ENCODE data around the gene MAPK13.

DNA sequence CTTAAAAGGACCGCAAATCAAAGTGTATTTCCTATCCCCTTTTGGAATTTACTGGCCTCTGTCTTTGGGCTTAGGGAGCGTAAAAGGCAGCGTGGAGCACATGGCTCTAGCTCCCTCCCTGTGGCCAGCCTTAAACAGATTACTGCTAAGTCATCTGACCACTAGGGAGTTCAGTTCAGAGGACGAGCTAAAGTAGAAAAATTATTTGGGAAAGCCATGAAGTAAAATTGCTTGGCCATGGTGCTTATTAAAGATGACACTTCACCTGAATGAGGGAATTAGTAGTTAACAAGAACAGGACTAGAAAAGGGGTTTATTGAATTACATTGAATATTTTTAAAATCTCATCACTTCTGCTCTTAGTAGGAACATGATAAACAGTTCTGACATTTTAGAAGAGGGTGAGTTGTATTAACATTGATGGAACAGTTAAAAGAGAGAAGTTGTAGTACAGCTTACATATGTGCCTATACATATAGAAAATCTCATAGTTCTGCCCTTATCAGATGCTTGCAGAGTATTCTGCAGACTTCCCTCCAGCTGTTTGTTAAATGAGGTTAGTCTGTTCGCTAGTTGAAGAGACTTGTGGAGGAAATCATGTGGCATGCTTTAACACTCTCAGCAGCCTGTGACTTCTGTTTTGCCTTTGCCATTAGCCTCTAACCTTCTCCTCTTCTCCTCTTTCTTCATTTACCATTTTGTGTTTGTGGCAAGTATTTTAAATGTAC lies 31.2 kb upstream of the MAPK13 start:
- TF ChIP-seq CTCF (IDR thresholded peaks at IDR 0.05; ENCODE audit: poor library complexity, severe bottlenecking) (no peak), TAF1 (IDR thresholded peaks at IDR 0.05; ENCODE audit: low read depth) (no peak), EZH2 (IDR thresholded peaks at IDR 0.05; ENCODE audit: borderline replicate concordance, insufficient read depth, low read length, poor library complexity, severe bottlenecking) (no peak), MXI1 (conservative IDR thresholded peaks at IDR 0.05; ENCODE audit: poor library complexity, severe bottlenecking) (no peak), RAD21 (conservative IDR thresholded peaks at IDR 0.05) (no peak), POLR2AphosphoS5 (IDR thresholded peaks at IDR 0.05) (no peak)
- TF ChIP-seq, protein P1, sequence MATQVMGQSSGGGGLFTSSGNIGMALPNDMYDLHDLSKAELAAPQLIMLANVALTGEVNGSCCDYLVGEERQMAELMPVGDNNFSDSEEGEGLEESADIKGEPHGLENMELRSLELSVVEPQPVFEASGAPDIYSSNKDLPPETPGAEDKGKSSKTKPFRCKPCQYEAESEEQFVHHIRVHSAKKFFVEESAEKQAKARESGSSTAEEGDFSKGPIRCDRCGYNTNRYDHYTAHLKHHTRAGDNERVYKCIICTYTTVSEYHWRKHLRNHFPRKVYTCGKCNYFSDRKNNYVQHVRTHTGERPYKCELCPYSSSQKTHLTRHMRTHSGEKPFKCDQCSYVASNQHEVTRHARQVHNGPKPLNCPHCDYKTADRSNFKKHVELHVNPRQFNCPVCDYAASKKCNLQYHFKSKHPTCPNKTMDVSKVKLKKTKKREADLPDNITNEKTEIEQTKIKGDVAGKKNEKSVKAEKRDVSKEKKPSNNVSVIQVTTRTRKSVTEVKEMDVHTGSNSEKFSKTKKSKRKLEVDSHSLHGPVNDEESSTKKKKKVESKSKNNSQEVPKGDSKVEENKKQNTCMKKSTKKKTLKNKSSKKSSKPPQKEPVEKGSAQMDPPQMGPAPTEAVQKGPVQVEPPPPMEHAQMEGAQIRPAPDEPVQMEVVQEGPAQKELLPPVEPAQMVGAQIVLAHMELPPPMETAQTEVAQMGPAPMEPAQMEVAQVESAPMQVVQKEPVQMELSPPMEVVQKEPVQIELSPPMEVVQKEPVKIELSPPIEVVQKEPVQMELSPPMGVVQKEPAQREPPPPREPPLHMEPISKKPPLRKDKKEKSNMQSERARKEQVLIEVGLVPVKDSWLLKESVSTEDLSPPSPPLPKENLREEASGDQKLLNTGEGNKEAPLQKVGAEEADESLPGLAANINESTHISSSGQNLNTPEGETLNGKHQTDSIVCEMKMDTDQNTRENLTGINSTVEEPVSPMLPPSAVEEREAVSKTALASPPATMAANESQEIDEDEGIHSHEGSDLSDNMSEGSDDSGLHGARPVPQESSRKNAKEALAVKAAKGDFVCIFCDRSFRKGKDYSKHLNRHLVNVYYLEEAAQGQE (IDR thresholded peaks at IDR 0.05; ENCODE audit: borderline replicate concordance) = no peak
